Measurements from ENCODE around the gene CTXN3.

Gene CTXN3

DNA sequence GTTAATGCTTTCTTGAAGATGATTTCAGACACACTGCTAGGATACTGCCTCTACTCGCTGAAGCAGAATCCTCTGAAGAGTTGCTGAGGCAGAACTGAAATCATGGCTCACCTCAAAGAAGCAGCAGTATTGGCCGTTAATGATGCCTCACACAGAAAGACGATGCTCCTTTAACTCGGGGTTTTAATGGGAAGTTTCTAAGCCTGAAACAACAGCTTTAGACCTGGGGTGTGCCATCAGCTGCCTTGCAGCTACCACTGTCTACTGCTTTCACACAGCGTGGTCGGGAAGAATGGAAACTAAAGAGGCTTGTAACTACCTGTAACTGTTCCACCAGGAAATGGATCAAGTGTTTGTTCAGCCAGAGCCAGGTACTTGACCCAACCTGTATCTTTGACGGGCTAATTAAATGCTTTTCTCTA is at the start of gene CTXN3:
TSS of gene CTXN3 (plus strand) at position 65 of the 422 bp plus-strand sequence. CDS start 8,440 bp downstream, outside the sequence.
- DNase-seq (ENCODE audit: low spot score): no peak

DNA sequence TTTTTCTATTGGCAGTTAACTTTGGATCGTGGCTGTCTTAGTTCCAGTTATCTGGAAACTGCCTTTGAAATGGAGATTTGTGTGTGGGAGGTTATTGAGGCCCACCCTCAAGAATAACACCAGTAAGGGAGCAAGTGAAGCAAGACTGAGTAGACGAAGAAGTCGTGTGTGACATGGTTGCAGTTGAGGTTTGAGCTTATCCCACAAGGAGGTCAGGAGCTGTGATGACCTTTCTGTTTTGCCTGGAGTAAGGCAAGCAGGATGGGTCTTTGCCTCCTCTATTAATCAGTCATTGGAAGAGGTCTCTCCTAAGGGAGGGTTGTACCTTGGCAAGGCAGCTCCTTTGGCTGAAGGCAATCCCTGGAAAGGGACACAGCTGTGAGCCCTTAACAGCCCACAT is 49.6 kb upstream of the CTXN3 start:
- DNase-seq (ENCODE audit: low spot score): no peak

DNA sequence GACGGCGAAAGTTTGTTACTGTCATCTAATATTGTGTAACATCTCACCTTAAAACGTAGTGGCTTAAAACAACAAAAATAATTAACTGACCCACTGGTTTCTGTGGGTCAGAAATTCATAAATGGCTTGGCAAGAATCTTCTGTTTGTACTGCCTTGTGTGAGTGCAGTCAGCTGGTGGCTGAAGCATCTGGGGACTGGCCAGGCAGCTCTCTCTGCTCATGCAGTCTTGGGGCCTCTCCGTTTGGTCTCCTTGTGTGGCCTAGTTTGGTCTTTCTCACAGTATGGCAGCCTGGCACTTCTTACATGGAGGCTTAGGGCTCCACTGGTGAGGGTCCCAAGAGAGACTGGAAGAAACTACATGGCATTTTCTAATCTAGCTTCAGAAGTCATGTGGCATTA is 49.0 kb upstream of the CTXN3 start:
- no peak for DNase-seq (ENCODE audit: low spot score)

DNA sequence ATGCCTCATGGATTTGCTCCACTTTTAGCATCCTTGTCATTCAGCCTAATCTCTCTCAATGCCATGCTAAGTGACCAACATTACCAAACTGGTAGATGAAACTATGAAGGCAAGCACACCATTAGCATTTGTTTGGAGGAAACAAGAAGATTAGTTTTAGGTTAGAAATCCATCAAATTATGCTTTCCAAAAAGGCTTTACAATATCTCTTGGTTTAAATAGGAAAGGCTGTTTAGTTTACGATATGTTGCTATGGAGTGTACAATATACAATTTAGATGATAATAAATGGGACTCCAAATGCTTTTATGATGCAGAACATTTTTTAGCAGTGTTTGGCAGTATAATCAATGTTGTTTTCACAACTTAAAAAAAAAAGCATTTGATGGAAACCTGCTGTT is 47.8 kb upstream of the CTXN3 start:
- no peak for DNase-seq (ENCODE audit: low spot score)

DNA sequence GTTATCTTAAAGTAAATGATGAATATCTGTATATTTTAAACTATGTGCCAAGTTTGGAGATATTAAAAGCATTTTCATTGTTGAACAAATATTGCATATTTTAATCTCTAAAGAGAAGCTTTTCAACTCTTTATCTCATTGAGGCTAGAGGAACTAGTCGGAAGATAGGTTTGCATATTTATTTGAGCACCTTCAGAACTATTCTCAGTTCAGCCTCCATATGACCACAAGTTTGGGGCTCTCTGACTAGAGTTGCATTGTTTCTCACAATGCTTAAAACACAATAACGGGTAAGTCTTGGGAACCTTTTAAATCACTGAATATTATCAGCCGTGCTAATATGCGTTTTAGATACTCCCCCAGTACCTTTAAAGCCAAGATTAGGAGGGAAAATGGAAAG is 47.3 kb upstream of the CTXN3 start:
- DNase-seq (ENCODE audit: low spot score): no peak

DNA sequence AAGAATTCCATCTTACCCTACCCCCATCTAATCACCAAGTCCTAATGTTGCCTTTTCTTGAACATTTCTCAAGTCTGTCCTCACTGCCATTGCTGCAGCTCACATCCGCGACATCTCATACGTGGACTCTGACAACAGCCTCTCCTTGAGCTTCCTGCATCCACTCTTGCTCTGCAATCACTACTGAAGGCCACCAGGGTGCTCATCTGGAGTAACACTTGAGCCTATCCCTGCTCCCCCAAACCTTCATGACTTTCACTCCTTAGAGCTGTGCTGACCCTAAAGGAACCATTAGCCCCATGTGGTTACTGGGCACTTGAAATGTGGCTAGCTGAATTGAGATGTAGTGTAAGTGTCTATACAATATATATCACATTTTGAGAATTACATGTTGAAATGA is 46.4 kb upstream of the CTXN3 start:
- no peak for DNase-seq (ENCODE audit: low spot score)

DNA sequence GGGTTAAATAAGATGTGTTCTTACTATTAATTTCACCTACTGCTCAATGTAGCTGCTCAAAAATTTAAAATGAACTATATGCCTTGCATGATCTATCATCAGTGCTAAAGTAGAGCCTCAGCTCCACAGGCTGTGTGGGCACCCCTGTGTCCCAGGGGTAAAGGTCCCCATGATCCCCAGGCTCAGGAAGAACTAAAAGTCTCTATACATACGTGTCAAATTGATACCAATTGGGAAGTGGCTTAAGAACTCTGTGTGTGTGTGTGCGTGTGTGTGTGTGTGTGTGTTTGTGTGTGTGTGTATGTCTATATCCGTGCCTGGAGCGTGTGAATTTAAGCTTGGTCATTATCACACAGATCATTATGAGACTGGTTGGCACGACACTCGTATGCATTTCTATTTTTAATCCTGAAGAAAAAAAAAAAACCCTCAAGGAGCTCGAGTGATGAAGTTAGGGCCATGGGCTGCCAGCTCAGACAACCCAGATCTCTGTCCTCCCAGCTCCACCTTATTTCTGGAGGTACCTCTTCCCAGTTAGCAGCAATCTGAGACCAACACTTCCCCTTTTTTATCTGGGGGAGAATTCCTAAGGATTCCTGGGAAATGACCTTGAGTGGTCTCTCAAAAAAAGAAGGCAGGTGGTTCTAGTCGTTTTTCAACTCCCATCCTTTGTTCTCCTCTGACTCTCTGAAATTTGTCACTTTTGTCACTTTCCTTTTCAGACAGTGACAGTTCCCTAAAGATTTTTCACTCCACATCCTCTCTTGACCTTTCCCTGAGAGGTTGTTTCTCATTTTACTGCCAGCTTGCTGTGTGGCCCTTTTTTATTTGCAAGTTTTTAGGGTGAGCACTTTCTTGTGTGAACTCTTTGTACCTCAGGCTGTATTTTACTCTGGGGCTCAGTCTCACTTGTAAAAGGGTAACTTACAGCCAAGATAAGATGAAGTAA is 45.7 kb upstream of the CTXN3 start:
- no peak for DNase-seq (ENCODE audit: low spot score)

DNA sequence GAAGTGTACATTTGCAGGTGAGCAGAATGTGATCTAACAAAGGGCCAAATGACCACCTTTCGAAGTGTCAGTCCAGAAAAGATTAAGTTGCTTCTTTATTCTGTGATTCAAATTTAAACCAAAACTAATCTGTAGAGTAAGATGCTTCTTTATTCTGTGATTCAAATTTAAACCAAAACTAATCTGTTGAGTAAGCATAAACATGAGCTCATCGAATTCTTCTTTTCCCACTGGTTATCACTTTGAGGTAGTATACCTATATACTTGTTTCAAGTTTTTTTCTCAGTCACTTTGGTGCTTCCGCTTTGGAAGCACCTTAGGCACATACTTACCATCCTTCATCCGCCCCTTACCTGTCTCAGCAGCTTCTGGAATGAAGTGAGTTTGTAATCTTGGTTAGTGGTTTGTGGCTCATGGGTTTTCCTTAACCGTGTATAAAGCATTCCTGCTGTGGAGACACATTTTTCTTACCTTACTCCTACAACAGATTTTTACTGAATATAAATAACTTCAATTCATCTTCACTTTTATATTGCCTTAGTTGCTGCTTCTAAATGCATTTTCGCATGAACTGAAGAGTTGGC is 40.7 kb upstream of the CTXN3 start:
- DNase-seq (ENCODE audit: low spot score): no peak

DNA sequence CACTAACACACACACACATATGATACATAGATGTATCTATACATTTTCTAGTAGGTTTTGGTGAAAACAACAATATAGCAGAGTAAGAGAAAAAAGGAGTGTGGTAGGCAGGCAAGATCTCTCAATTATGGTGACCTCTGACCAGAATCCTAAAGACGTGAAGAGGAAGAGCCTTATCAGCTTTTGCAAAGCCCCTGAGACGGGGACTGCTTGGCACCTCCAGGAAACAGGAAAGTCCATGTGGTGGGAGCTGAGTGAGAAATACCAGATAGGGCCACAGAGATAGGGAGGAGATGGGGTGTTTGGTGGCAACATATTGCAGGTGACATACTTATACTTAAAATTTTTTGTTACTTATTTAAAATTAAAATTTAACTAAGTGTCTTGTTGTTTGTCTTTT is 39.9 kb upstream of the CTXN3 start:
- no peak for DNase-seq (ENCODE audit: low spot score)

DNA sequence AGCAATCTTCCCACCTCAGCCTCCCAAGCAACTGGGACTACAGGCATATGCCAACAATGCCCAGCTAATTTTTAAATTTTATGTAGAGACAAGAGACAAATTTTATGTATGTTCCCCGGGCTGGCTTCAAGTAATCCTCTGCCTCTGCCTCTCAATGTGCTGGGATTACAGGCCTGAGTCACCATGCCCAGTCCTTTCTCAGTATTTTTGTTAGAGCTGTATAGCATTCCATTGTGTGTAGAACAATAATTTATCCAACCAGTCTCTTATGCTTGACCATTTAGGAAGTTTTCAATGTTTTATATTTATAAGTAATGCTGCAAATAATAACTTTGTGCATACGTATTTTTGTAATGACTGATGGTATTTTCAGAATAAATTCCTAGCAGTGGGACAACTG is 38.9 kb upstream of the CTXN3 start:
- no peak for DNase-seq (ENCODE audit: low spot score)

DNA sequence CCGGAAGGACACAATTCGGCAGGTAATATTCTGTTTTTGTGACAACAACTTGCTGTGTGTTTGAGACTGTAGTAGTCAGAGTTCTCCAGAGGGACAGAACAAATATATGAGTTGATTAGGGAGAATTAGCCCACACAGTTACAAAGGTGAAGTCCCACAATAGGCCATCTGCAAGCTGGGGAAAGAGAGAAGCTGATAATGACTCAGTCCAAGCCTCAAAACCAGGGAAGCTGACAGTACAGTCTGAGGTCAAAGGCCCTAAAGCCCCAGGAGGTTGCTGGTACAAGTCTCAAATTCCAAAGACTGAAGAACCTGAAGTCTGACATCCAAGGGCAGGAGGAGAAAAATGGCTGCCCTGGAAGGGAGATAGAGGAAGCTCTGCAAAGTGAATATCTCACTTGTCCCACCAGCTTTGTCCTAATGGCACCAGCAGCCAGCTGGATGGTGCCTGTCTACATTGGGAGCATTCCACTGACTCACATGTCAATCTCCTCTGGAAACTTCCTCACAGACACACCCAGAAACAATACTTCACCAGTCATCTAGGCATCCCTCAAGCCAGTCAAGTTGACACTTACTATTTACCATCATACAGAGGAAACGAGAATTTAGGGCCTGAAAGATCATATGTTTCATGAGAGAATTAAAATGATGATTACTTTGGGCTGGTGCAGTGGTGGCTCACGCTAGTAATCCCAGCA is 36.3 kb upstream of the CTXN3 start:
- DNase-seq (ENCODE audit: low spot score): no peak

DNA sequence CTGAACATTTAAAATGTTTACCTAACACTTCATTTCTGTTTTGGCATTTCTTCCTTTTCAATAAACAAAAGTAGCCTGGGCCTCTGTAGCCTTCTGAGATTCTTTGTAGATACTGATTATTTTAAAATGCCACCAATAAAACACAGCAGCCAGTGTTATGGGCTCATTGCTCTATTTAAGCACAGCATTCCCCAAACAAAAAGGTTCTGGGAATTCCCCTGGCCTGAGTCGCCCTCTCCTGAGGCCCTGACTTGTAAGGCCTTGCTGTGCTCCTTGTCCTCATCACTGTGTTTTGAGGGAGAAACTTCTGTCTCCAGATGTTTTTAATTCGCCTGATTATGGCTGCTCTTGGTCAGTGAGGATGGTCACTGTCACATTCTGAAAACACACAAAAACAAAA is 33.0 kb upstream of the CTXN3 start:
- no peak for DNase-seq (ENCODE audit: low spot score)

DNA sequence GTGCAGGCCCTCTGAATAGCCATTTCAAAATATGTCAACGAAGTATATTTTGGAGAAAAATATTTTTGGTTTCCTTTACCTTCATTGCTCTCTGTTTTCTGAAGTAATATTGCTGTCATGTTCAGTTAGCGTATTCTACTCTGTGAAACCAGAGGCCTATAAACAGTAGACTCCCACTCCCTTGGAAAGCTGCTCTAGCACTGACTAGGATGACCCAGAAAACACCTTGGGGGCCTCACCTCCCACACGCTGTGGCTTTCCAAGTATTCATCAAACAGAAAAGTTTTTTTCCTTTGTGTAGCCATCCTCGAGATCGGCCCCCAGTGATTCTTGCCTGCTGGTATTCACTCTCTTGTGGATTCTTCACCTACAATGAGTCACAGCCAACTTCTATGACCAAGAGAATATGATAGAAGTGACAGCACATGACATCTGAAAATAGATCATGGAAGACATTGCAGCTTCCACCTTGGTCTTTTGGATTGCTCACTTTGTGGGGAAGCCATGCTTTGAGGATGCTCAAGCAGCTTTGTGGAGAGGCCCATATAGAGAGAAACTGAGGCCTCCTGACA is 28.9 kb upstream of the CTXN3 start:
- DNase-seq (ENCODE audit: low spot score): no peak

DNA sequence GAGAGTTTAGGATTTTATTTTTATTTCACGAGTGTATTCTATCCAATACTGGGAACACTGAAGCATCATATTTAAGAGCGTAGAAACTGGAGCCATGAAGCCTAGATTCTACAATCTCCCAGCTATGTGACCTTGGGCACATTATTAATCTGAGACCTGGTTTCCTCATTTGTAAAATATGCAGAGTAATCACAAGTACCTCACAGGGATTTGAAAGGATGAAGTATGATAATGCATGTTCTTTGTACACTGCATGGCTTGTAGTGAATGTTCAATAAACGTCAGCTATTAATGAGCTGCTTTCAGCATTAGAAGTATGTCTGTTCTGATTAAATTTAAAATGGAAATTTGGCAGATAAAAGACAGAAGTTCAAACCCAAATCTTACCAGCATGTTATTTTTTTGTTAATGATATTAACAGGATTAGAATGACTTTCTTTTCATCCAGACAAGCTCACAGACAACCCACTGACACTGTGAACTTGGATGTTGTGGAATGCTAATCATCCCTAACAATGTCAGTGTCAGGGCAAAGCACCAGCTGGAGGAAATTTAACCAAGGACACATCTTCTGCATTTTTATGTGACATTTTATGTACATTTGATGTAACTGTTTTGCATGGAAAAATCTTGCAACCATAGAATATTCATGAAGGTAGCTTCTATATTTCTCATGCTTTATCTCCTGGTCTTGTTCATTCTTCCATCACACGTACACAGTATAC is 27.1 kb upstream of the CTXN3 start:
- no peak for DNase-seq (ENCODE audit: low spot score)

DNA sequence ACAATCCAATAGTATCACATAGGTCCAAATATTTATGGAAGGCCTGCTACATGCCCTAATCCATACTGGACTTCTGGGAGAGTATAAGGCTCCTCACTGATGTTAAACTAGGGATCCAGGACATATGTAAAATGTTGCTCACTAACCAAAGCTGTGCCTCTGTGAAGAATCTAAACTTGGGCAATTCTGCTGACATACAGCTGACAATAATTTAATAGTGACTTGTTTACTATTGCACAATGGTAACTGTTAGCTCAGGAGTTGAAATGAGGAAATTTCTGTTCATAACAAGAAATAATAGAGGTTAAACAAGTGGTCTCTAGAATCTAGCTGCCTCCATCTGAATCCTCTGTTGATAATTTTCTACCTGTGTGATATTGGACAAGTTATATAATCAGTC is 14.9 kb upstream of the CTXN3 start:
- DNase-seq (ENCODE audit: low spot score): no peak

DNA sequence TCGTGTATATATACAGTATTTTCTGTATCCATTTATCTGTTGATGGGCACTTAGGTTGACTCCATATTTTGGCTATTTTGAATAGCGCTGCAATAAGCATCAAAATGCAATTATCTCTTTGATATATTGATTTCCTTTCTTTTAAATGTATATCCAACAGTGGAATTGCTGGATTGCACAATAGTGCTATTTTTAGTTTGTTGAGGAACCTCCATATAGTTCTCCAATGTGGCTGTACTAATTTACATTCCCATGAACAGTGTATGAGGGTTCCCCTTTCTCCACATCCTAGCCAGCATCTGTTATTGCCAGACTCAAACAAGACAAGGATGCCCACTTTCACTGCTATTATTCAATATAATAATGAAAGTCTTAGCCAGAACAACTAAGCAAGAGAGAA is 9.1 kb upstream of the CTXN3 start:
- DNase-seq (ENCODE audit: low spot score): no peak

DNA sequence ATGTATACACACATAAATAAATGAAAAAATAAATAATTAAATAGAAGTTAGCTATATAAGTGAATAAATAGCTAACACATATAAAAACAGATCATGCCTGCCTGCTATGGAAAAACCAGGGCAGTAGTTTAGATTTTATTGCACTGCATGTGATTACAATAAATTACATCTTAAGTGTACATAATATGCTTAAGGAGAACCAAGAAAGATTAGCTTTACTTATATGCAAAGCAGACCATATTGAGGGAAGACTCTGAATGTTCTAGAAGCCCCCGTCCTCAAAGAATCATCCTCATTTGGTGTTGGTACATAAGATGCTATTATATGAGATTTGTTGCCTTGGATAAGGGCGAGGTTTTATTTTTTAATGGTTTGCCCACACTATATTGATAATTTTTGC is 5.9 kb upstream of the CTXN3 start:
- no peak for DNase-seq (ENCODE audit: low spot score)

DNA sequence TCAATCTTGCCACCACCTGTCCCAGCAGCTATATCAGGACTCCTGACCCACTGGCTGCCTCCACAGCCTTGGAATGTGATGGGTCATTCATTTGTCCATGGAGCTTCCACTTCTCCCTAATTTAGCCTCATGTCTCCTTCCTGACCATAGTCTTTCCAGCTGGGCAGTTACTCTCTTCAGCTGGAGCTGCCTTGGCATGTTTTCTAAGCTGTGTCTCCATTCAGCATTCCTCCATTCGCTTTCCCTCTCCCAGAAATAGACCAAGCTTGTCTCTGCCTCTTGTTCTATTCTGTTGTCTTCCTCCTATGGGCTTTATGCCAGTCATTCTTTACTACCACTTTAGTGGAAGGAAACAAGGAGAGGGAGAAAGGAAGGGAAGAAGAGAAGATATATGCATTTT is 5.3 kb upstream of the CTXN3 start:
- no peak for DNase-seq (ENCODE audit: low spot score)

DNA sequence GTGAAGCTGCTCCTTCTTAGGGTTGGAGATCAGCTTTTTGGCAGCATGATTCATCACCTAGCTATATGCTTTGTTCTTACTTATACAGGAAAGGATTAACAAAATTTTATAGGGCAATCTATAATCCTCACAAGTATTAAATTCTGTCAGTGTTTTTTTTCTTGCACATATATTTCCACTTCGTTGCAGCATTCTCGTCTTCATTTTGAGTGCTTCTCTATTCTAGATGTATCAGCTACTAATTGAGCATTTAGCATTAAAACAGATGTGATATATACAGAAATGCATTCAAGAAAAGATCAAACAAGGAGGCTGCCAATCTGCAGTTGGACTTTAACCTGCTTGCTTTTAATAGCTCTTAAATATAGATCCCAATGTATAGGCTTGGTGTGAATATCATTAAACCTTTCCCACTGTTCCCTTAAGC is 3.6 kb upstream of the CTXN3 start:
- DNase-seq (ENCODE audit: low spot score): no peak

DNA sequence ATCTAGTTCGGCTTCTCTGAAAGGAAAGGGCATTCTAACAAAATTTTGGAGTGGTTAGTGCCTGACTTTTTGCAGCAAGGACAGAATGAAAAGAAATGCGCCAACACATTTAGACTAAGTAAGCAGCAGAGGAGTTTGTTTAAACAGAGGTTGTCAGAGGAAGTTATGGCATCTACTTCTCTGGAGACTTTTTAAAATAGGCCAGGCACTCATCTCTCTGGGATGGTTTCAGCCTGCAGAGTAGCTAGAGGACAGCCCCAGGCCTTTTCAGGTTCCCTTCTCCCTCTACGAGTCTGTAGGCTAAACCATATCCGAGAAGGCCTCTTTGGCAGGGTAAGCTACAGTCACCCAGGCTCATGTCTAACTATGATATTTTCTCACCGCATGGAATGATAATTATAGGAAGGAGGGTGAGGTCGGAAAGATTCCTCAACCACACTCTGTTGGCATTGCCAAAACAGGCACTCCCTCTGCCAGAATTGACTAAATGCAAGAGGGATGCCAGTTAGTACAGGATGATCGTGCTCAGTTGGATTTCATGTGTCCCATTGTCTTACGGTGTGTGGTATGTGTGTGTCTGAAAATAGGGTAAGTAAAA is 1.4 kb upstream of the CTXN3 start:
- DNase-seq (ENCODE audit: low spot score): no peak

DNA sequence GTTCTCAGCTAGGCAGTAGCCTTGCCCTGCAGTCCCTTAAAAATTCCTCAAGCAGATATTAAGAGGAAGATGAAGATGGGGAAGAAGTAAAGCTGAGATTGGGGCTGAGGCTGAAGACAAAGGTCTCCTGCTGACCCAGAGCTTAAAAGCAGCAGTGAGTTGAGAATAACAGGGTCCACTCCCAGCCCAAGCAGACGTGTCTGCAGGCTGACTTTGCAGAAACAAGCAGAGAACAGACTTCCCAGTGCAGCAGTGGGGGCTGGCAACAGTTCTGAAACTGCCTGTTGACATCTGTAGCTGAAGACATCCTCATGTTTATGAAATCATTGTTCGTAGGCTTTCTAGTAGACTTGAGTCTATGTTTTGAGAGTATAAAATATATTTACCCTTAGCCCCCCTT is 1.1 kb downstream of the CTXN3 start:
- no peak for DNase-seq (ENCODE audit: low spot score)

DNA sequence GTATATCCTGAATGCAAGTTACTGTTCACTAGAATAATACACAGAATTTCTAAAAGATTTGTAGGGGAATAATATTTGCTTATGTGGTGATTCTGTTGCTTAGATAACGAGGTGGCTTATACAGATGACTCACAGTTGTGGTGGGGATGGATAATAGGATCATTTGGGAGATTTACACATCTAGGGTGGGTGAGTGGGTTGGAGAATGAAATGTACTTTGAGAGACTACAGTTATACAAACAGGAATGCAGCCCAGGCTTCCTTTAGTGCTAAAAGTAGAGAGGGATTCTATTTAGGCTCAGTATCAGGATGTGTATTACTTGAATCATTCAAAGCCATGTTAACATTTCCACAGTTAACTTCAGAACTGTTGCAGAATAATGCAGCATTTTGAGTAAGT is 1.8 kb downstream of the CTXN3 start:
- no peak for DNase-seq (ENCODE audit: low spot score)

All from ecto neural progenitor cell (in vitro differentiated cells).